Testis (tissue), 3 donors: ENCODE measurements around the gene OR10G7. TPM values are rescaled to one million over a fixed set of nuclear protein-coding genes. Genes with fewer than 3 reads are reported as not detected.

Experiments used
- DNase-seq: peaks from one replicate; pipeline ENCODE4 v3.0.0-alpha.2; 2019
- H3K27ac ChIP-seq, 2 donors: fragments of 200-600 bp; sonication (generic); one replicate each; pipeline ENCODE4 v1.5.1; 2019
- H3K27me3 ChIP-seq: fragments of 200-600 bp; sonication (generic); one replicate; pipeline ENCODE4 v1.5.1; 2019
- H3K36me3 ChIP-seq: fragments of 200-600 bp; sonication (generic); one replicate; pipeline ENCODE4 v1.5.1; 2017; ENCODE audit warnings: low read depth; ENCODE audit errors: missing control alignments
- H3K4me1 ChIP-seq: fragments of 200-600 bp; sonication (generic); one replicate; pipeline ENCODE4 v1.5.1; 2019
- H3K4me3 ChIP-seq, 2 donors: fragments of 200-600 bp; sonication (generic); one replicate each; pipeline ENCODE4 v1.5.1; 2017 to 2019
- H3K9me3 ChIP-seq: fragments of 200-600 bp; sonication (generic); one replicate; pipeline ENCODE4 v1.5.1; 2017
- POLR2A ChIP-seq: fragments of 450-650 bp; IDR thresholded peaks from one replicate; pipeline ENCODE4 v1.6.1; 2017; ENCODE audit warnings: antibody characterized with exemption, mild to moderate bottlenecking, moderate library complexity
- WGBS, 2 donors: methylation state at CpG; one replicate each; pipeline ENCODE4 v1.1.5; 2018; 5-methylcytosine and 5-hydroxymethylcytosine counted together
- intact Hi-C: fragments of 100-400 bp; cut with DNase I; formaldehyde crosslinking; loops from one replicate; pipeline ENCODE4 v1.15.1; 2023; ENCODE audit warnings: low total_unique reads
- polyA plus RNA-seq: library from polyadenylated mRNA; stranded (reverse); fragments of 350-450 nt; fragmentation: Illumina TruSeq; extraction: RNeasy Lipid Tissue Mini Kit (QIAGEN cat#74804); gene quantifications from one replicate; pipeline ENCODE4 v1.2.3, GENCODE V29; 2014; ENCODE audit warnings: low read depth, low replicate concordance; ENCODE audit not compliant: insufficient read depth
- total RNA-seq, 2 donors: library from RNA; depleted of rRNA; stranded (reverse); fragments of >200 nt; gene quantifications; one replicate each; pipeline ENCODE4 v1.2.3, GENCODE V29; 2016
- TF ChIP-seq, protein P1 (sequence below), 3 experiments: fragments of 450-650 bp in 2 of 3; fragments of 200-600 bp in 1 of 3; sonication (generic) in 1 of 3; IDR thresholded peaks; one replicate each; pipeline ENCODE4 v1.5.1; 2016 to 2019; ENCODE audit warnings: antibody characterized with exemption in 3 of 3, mild to moderate bottlenecking in 2 of 3, moderate library complexity in 1 of 3

OR10G7 gene
- total and polyA plus RNA-seq, 3 donors from 2014 or later = not detected

DNA sequence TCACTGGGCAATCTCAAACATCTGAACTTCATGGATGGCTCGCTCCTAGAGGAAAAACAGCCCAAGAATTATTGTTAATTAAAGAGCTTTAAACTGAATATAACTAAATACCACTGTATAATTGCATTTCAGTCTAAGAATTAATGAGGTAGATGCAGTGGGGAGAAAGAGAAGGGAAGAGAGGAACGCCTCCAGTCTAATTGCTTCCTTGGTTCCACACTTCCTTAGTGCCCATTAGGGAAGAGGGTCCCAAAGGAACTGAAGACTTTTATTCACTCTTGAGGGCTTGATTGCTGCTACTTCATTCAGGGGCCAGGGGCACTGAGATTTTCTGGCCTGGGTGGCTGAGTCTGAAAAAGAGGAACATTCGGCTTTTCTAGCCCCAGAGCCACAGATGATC is 11.8 kb upstream of the OR10G7 start:
- WGBS, 2 donors = 87 to 91% methylated on average over 3 of the region's 3 CpGs
- no peak for DNase-seq
- intact Hi-C loops = no loop called here
- no peak for TF ChIP-seq POLR2A
- TF ChIP-seq, protein P1, sequence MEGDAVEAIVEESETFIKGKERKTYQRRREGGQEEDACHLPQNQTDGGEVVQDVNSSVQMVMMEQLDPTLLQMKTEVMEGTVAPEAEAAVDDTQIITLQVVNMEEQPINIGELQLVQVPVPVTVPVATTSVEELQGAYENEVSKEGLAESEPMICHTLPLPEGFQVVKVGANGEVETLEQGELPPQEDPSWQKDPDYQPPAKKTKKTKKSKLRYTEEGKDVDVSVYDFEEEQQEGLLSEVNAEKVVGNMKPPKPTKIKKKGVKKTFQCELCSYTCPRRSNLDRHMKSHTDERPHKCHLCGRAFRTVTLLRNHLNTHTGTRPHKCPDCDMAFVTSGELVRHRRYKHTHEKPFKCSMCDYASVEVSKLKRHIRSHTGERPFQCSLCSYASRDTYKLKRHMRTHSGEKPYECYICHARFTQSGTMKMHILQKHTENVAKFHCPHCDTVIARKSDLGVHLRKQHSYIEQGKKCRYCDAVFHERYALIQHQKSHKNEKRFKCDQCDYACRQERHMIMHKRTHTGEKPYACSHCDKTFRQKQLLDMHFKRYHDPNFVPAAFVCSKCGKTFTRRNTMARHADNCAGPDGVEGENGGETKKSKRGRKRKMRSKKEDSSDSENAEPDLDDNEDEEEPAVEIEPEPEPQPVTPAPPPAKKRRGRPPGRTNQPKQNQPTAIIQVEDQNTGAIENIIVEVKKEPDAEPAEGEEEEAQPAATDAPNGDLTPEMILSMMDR (IDR thresholded peaks at IDR 0.05) = no peak
- Histone ChIP-seq H3K4me1 (no peaks in the 10 kb centered on the region), H3K27ac (no peak overlapping the region), H3K36me3 (no peaks in the 10 kb centered on the region), H3K27me3 (no peaks in the 10 kb centered on the region), H3K9me3 (no peaks in the 10 kb centered on the region), H3K4me3 (no peak overlapping the region)

DNA sequence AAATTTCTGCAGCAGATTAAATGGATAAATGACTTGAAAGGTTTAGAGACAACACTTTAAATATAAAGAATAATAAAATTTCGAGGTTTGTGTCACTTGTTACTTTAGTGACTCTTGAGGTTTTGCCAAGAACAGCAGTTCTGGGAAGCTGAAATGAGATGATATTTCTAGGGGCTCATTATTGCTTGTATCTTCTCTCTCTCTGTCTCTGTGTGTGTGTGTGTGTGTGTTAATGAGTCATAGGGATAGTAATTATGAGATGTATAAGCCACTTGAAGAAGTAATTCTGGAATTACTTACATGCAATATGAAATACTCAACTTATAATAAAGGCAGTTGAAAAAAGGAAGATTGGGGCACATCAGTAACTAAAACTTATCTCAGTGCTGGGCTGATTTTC is 9.6 kb upstream of the OR10G7 start:
- no peaks in the 10 kb centered on the region for H3K4me1 ChIP-seq
- H3K4me3 ChIP-seq = no peak overlapping the region
- intact Hi-C loops = no loop called here
- no peaks in the 10 kb centered on the region for H3K9me3 ChIP-seq
- 33 to 41% methylated on average over 1 of the region's 1 CpG for WGBS, 2 donors
- H3K27me3 ChIP-seq = no peaks in the 10 kb centered on the region
- TF ChIP-seq POLR2A = no peak
- TF ChIP-seq, protein P1 (IDR thresholded peaks at IDR 0.05) = no peak
- H3K27ac ChIP-seq = no peak overlapping the region
- no peaks in the 10 kb centered on the region for H3K36me3 ChIP-seq
- no peak for DNase-seq

DNA sequence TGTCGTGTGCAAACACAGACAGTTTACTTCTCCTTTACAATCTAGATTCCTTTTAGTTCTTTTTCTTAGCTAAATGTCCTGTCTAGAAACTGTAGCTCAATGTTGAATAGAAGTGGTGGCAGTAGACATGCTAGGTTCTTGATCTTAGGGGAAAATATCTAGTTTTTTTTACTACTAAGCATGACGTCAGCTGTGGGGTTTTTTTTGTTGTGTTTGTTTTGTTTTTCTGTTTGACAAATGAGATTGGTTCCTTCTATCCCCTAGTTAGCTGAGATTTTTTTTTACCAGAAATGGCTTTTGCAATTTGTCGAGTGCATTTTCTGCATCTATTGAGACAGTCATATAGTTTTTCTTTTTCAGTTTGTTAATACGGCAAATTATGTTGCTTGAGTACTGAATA is 2.3 kb upstream of the OR10G7 start:
- Histone ChIP-seq H3K4me3 (no peak overlapping the region), H3K4me1 (no peaks in the 10 kb centered on the region), H3K27me3 (no peaks in the 10 kb centered on the region), H3K27ac (no peak overlapping the region), H3K9me3 (no peaks in the 10 kb centered on the region), H3K36me3 (no peaks in the 10 kb centered on the region)
- intact Hi-C loops = no loop called here
- no peak for DNase-seq
- no peak for TF ChIP-seq POLR2A
- TF ChIP-seq, protein P1 (IDR thresholded peaks at IDR 0.05) = no peak
- WGBS, 2 donors = 73 to 80% methylated on average over 4 of the region's 4 CpGs

DNA sequence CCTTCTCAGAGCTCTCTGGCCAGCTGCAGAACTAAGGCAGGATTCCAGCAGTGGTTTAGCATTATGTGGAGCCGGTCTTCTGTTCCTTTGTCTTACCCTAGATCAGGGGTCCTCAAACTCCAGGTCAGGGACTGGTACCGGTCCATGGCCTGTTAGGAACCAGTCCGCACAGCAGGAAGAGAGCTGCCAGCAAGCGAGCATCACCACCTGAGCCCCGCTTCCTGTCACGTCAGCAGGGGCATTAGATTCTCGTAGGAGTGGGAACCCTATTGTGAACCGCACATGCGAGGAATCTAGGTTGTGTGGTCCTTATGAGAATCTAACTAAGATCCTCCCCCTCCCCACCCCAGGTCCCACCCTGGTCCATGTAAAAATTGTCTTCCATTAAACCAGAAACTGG is 1.6 kb downstream of the OR10G7 start:
- no peak for DNase-seq
- Histone ChIP-seq H3K4me3 (no peak overlapping the region), H3K9me3 (no peaks in the 10 kb centered on the region), H3K4me1 (no peaks in the 10 kb centered on the region), H3K36me3 (no peaks in the 10 kb centered on the region), H3K27ac (no peak overlapping the region), H3K27me3 (no peaks in the 10 kb centered on the region)
- intact Hi-C loops = no loop called here
- WGBS, 2 donors = 76 to 77% methylated on average over 9 of the region's 9 CpGs
- TF ChIP-seq POLR2A = no peak
- TF ChIP-seq, protein P1 (IDR thresholded peaks at IDR 0.05) = no peak

DNA sequence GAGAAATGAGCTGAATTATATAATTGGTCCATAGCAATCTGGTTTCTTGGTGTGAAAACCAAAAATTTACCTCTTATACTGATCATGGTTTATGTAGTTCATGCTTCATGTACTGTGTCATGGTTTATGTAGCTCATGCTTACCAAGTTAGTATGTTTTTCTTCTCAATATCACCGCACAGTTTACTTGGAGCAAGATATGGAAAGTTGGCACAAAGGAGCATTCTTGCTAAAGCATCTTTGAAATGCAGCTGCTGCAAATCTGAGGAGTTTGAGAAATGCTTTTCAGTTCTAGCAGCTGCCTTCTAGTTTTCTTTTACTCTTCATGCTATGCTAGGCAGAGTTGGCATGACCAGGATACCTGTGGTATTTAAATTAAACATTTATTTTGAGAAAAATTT is 4.5 kb downstream of the OR10G7 start:
- intact Hi-C loops = no loop called here
- no peak overlapping the region for H3K27ac ChIP-seq
- H3K4me3 ChIP-seq = no peak overlapping the region
- no peaks in the 10 kb centered on the region for H3K36me3 ChIP-seq
- no peaks in the 10 kb centered on the region for H3K9me3 ChIP-seq
- no peak for DNase-seq
- WGBS, 2 donors = 43 to 50% methylated on average over 1 of the region's 1 CpG
- no peaks in the 10 kb centered on the region for H3K27me3 ChIP-seq
- H3K4me1 ChIP-seq = no peaks in the 10 kb centered on the region
- no peak for TF ChIP-seq POLR2A
- TF ChIP-seq, protein P1 (IDR thresholded peaks at IDR 0.05) = no peak
